Measurements from ENCODE around the gene FAF2. TPM values are rescaled to one million over a fixed set of nuclear protein-coding genes. Genes with fewer than 3 reads are reported as not detected.

The FAF2 gene, protein sequence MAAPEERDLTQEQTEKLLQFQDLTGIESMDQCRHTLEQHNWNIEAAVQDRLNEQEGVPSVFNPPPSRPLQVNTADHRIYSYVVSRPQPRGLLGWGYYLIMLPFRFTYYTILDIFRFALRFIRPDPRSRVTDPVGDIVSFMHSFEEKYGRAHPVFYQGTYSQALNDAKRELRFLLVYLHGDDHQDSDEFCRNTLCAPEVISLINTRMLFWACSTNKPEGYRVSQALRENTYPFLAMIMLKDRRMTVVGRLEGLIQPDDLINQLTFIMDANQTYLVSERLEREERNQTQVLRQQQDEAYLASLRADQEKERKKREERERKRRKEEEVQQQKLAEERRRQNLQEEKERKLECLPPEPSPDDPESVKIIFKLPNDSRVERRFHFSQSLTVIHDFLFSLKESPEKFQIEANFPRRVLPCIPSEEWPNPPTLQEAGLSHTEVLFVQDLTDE
- total RNA-seq (ENCODE audit: low replicate concordance) = 42.0 and 46.5 TPM in 2 replicates
- long read RNA-seq, full-length matches to known transcripts = 59 of 127 reads
- long read RNA-seq, partial matches to known transcripts = 6 of 127 reads
- long read RNA-seq, other reads (novel, unspliced or antisense) = 62 of 127 reads

DNA sequence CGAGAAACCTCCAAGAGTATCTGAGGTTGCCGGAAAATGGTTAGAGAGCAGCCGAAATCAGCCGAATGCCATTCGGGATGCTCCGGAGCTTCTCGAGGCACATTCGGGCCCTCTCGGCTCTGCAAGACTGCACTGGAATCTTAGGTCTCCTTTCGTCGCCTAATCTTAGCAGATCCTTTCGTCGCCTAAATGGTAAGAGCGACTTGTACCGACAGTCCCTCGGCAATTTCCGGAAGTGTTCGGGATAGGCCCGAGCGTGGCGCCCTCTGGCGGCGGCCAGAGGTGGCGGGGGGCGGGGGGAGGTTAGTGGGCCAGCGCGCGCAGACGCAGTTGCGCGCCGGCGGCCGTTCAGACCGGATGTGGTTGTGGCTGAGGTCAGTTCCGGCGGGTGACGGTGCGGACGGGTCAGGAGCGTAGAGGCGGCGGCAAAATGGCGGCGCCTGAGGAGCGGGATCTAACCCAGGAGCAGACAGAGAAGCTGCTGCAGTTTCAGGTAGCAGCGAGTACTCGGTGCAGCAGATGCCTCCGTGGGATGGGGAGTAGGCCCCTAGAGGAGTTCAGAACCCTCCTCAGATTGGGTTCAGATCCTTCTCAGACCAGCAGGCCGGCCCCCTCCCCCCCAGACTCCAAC, at the start of gene FAF2:
Gene FAF2 (plus strand): TSS at position 408 of the 631 bp plus-strand sequence. CDS start 23 bp downstream, at position 431.
- H3K9me3 Mint-ChIP-seq = no peaks in the 10 kb centered on the region
- TF ChIP-seq, protein P1, sequence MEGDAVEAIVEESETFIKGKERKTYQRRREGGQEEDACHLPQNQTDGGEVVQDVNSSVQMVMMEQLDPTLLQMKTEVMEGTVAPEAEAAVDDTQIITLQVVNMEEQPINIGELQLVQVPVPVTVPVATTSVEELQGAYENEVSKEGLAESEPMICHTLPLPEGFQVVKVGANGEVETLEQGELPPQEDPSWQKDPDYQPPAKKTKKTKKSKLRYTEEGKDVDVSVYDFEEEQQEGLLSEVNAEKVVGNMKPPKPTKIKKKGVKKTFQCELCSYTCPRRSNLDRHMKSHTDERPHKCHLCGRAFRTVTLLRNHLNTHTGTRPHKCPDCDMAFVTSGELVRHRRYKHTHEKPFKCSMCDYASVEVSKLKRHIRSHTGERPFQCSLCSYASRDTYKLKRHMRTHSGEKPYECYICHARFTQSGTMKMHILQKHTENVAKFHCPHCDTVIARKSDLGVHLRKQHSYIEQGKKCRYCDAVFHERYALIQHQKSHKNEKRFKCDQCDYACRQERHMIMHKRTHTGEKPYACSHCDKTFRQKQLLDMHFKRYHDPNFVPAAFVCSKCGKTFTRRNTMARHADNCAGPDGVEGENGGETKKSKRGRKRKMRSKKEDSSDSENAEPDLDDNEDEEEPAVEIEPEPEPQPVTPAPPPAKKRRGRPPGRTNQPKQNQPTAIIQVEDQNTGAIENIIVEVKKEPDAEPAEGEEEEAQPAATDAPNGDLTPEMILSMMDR (conservative IDR thresholded peaks at IDR 0.05) = peak; percentile 100
- H3K4me1 Mint-ChIP-seq (ENCODE audit: unreplicated experiment) = peaks cover 14% of the 10 kb centered on the region
- peaks cover 4% of the 10 kb centered on the region for H3K36me3 Mint-ChIP-seq
- no peaks in the 10 kb centered on the region for H3K27me3 Mint-ChIP-seq
- peak; percentile 100 for DNase-seq (ENCODE audit: extremely low spot score, unreplicated experiment)
- peak within 1 kb of the TSS; percentile 99 for H3K4me3 Mint-ChIP-seq
- H3K27ac Mint-ChIP-seq = peak within 1 kb of the TSS; percentile 99

DNA sequence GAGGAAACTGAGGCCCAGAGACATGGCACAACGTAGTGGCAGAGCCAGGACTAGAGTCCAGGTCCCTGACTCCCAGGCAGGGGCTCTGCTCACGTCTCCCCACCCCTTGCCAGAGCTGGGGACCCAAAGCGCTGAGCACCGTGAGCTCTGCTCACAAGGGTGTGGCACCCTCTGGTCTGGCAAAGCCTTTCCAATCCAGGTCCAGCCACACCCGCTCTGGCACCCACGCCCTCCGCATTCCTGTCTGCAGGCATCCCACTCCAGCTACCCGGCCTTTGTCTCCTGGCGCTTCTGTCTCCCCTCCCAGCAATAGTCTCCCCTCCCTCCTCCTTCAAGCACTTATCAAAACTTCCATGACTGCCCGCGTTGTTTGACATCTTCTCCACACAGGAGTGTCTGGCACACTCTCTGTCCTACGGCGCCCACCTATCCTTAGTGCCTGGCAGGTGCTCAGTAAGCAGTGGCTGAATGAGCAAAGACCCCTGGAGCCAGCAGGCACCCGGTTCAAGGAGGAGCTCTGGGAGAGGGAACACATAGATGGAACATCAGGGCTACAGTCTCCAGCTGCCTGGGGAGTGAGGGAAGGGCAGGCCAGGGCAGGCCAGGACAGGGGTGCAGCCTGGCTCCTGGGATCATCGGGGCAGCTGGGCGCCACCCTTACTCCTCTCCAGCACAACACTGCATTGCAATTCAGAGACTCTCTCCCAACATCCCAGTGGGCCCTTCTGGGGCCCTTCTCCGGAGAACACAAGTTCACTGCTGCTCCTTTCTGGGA, 47.6 kb upstream of the FAF2 start:
- TF ChIP-seq, protein P1 (conservative IDR thresholded peaks at IDR 0.05) = no peak
- Mint-ChIP-seq H3K4me1 (ENCODE audit: unreplicated experiment) (peaks cover 31% of the 10 kb centered on the region), H3K4me3 (peak overlapping the region; percentile 44), H3K36me3 (peaks cover 12% of the 10 kb centered on the region), H3K9me3 (no peaks in the 10 kb centered on the region), H3K27ac (peak overlapping the region; percentile 91), H3K27me3 (no peaks in the 10 kb centered on the region)
- no peak for DNase-seq (ENCODE audit: extremely low spot score, unreplicated experiment)

DNA sequence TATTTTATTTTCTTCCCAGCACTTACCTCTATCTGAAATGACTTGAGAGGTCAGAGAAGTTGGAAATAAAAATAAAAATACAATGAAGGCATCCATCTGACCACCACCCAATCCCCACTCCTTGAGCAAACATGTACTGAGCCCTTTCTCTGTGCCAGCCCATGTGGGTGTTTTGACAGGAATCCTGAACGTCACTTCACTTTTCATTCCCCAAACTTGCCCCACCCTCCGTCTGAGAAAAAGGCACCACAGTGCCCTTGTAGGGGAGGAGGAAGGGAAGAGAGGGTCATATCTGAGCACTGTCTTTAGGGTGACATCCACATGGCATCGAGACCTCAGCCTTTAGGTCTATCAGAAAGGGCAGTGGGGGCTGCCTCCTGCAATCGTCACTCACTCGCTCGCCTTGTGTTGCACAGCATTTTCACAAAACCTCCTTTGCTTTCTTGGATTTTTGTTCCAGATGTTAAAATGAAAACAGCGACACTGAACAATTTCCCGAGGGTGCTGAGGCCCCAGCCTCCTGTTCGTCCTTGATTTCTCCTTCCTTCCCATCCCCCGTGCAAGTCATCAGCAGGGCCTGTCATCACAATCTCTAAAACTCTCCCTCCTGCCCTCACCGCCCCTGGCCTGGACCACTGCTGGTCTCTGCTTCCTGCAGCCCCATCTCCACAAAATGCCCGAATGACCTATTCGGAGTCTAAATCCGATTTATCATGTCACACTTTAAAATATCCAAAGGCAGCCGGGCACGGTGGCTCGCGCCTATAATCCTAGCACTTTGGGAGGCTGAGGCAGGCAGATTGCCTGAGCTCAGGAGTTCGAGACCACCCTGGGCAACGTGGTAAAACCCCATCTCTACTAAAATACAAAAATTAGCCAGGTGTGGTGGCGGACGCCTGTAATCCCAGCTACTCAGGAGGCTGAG, 46.6 kb upstream of the FAF2 start:
- TF ChIP-seq, protein P1 (conservative IDR thresholded peaks at IDR 0.05) = no peak
- no peaks in the 10 kb centered on the region for H3K9me3 Mint-ChIP-seq

DNA sequence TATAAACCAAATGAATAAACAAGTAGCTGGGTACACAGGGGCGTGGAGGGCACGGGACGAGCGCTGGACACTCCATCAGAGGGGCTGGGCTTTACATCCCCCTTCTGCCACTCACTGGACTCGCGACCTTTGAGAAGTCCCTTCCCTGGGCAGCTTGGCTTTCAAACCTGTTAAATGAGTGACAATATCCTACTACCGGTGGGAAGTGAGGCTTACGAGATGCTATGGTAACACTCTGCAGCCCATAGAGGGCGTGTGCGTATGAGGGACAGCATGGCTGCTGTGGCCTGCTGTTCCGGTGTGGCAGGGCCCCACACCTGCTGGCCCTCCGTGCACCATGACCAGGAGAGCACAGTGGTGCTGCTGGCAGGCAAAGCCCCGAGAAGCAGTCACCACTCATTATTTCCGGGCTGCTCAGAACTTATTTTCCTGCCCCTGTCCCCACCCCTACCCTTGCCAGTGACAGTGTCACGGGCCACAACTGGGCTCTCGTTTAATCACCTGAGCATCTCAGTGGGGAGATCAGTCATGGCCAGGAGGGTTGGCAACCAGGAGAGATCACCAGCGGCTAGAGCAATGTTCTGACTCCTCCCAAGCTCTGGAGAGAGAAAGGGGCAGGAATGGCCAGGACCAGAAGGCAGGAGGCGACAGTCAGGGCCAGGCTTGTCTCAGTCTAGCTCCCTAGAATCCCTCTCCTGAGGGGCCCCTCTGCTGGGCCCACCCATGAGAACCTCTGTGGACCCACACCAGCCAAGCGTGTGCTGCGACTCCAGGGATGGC, 42.3 kb upstream of the FAF2 start:
- DNase-seq (ENCODE audit: extremely low spot score, unreplicated experiment) = no peak
- Mint-ChIP-seq H3K4me1 (ENCODE audit: unreplicated experiment) (peaks cover 16% of the 10 kb centered on the region), H3K36me3 (peaks cover 4% of the 10 kb centered on the region), H3K4me3 (no peak overlapping the region), H3K27me3 (no peaks in the 10 kb centered on the region), H3K27ac (peak overlapping the region; percentile 74), H3K9me3 (no peaks in the 10 kb centered on the region)
- TF ChIP-seq, protein P1 (conservative IDR thresholded peaks at IDR 0.05) = peak; percentile 28

More for the DNA sequence above, 46.6 kb upstream of the FAF2 start:
- Mint-ChIP-seq H3K4me3 (peak overlapping the region; percentile 39), H3K27ac (peak overlapping the region; percentile 91), H3K36me3 (peaks cover 12% of the 10 kb centered on the region), H3K4me1 (ENCODE audit: unreplicated experiment) (peaks cover 25% of the 10 kb centered on the region), H3K27me3 (no peaks in the 10 kb centered on the region)
- DNase-seq (ENCODE audit: extremely low spot score, unreplicated experiment) = no peak
